ENCODE measurements around the gene CEP104.

Gene CEP104

DNA sequence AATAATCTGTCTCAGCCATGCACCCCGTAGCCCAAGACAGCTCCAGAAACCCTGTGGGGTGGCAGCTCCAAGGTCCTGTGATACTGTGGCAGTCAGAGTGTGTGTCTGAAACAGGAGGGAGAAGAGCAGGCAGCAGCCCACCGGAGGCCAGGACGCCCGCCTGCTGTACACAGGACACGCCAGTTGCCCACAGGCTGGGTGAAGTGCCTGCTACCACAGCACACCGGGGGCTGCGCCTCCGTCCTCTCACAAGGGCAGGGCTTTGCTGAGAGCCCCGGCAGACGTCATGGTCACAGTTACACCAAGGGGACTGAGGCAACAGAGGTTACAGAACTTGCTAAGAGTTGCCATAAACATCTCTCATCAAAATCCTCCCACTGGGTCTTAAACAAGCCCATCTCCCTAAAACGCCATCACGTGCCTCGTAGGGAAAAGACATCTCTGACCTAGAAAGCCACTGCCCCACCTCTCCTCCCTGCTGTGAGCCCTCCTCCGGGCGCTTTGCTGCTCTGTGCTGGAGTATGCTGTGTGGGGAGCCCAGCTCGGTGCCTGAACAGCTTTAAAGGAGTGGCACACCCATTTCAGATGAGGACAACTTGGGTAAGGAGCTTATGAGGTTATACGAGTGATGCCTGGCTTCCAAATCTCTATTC, 37.7 kb upstream of the CEP104 start:
- DNase-seq (ENCODE audit: low spot score), result no peak

DNA sequence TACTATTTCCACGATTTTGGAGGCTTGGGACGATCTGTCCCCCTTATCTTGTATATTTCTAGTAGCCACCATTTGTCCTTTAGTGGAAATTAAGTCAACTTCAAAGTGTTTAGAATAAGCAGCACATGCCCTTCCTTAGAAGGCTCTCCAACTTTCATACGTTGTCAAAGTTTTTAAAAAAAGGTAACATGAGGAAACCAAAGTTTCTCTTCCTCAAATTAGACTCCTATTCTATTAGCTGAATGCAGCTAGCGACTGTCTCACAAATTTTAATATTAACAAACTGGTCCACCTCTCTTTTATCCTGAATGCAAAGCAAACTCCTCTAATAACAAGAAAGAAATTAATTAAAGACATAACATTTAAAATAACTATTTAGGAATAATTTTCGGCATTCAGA, 36.2 kb upstream of the CEP104 start:
- no peak for DNase-seq (ENCODE audit: low spot score)

DNA sequence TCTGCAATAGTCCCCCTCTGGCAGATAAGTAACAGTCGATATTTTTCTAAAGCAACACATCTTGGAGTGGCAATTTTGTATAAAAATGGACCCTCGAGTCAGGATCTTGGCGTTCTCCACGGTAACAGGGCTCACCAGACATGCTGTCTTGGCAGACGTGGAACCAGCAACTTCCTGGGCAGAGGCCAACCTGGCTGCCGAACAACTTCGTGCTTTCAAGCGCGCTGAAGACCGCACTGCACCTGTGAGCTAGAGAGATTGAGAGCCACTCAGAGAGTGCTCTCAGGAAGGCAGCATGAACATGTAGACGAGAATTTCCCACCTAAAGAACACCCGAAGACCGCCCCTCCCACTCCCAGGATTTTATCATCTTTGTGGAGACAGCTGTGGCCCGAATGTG, 35.7 kb upstream of the CEP104 start:
- no peak for DNase-seq (ENCODE audit: low spot score)

DNA sequence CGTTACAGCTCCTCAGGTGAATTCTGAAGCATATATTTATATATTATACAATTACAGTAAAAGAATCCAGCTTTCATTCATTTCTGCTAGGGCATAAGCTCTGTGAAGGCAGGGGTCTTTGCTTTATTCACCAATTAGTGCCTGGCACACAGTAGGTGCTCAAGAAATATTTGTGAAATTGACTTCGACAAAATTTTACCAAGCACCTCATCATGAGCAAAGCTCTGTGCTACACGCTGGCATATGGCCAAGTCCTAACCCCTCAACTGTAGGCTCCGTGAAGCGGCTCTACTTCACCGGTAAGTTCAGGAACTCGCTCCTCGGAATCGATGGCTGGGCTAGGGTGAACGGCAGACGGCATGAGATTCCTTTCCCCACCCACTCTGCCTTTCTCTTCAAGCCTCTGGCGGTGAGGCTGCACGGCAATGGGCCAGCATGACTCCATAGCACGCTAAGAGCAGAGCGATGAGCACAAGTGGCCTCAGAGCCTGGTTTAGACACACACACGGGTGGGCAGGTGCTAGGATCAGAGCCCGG, 34.4 kb upstream of the CEP104 start:
- no peak for DNase-seq (ENCODE audit: low spot score)

DNA sequence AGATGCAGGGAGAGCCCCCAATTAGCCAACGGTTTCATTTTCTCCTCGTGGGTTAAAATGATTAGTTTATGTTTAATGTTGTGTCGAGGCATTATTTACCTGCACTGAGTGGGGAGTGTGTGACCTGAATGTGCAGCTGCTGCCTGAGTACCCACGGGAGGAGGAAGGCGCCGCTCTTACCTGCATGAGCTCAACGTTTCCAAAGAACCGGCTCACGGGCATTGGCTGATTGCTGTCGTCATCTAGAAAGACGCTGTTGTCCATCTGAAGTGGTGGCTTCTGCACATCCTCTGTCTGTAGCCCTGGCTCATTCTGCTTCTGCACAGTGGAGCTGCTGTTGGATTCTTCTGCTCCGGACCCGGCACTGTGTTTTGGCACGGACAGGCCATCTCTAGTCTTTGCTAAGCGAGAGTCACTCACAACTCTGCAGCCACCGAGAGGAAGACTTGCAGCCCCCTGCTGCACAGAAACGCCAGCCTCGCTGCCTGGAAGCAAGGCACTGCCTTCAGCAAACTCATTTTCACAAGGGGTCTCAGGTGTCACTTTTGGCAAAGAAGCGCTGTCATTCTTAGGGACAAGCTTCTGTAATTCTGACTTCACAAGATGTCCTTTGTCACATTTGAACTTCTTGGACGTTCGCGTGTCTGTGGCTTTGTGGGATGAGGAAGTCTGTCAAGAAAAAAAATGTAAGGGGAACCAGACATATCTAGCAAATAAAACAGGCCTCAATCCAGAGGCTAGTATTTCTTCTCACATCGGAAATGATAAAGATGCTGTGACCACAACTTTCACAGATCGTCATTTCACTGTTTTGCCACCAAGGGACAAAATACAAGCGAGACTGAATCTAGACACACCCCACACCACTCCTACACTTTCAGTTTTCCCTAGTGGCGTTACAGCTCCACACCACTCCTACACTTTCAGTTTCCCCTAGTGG, 33.6 kb upstream of the CEP104 start:
- DNase-seq (ENCODE audit: low spot score), result no peak

DNA sequence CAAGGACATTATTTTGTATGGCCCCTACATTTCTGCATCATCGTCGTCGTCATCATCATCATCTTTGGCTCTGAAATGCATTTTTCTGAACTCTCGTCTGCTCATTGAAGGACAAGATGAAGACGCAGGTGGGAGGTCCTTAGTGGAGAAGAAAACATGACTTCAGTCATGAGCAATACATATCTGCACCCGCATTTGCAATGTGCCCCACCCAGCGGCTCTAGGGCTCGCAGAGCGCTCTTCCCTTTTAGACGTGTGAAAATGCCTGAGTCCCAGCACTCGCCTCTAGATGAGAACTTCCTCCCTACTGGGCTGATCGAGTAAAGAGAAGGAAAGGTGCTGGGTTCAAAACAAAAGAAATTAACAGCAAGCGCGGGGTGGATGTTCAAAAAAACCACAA, 32.9 kb upstream of the CEP104 start:
- no peak for DNase-seq (ENCODE audit: low spot score)

DNA sequence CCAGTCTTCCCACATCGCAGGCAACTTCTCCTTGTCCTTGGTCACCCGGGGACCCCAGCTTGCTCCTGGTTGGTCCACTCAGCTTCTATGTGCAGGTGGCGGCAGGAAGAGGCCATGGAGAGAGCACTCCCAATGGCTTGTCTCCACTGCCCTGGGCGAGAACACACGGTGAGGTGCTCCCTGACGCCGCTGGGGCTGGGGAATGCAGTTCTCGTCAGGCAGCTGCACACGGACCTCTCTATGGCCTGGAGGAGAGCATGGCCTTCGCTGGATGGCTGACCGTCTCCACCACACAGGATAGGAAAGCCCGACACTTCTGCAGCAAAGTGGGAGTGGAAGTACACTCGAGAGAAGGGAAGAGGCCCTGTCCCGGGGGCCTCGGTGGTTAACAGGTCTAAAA, 31.3 kb upstream of the CEP104 start:
- no peak for DNase-seq (ENCODE audit: low spot score)

DNA sequence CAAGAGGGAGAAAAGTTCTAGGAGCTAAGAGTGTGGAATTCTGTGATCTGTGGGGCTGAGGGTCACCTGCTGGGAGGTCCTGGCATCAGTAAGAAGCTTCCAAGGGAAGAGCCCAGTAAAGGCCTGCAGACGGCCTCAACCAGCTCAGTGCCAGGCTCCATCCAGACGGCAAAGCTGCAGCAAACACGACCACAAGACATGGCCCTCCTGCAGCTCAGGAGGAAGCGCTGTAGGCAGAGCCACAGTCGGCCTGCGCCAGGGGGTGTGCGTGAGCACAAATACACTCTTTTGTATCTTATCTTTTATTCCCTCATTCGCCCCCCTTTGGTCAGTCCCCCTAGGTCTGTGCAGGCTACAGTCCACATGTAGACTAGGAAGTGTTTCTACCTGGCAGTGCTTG, 29.7 kb upstream of the CEP104 start:
- DNase-seq (ENCODE audit: low spot score), result no peak

DNA sequence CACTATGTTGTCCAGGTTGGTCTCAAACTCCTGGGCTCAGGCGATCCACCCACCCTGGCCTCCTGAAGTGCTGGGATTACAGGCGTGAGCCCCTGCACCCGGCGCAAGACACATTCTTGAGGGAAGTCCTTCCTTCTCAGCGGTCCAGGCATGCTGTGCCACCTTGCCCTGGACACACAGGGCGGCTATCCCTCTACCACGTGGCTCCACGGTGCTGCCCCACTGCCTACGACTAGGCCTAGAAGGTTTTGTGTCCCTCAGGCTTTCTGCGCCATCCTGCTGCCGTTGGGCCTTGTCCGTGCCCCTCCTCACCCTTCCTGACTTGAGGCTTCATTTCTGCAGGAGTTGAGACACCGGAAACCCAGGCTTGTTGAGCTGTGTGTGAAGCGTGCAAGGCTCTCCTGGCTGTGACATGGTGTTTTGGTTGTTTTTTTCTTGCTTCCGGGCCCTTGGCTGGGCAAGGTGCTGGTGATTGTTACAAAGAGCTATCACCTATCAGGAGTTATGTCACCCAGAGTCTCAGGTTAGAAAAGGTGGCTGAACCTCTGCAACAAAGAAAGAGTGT, 29.2 kb upstream of the CEP104 start:
- no peak for DNase-seq (ENCODE audit: low spot score)

DNA sequence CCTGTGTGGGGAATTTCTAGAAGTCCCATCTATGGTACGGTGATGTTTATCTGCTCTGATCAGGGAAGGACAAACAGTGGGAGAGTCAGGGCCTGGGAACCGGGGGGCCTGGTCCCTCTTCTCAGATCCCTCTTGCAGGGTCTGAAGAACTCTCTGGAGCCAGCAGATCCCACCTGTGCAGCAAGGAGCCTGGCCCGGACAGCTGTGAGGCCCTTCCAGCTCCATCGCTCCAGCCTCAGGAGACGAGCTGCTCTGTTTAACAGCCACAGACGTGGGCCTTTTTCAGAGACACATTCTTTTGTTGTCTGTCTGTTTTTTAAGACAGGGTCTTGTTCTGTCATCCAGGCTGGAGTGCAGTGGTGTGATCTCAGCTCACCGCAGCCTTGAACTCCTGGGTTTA, 28.6 kb upstream of the CEP104 start:
- no peak for DNase-seq (ENCODE audit: low spot score)

DNA sequence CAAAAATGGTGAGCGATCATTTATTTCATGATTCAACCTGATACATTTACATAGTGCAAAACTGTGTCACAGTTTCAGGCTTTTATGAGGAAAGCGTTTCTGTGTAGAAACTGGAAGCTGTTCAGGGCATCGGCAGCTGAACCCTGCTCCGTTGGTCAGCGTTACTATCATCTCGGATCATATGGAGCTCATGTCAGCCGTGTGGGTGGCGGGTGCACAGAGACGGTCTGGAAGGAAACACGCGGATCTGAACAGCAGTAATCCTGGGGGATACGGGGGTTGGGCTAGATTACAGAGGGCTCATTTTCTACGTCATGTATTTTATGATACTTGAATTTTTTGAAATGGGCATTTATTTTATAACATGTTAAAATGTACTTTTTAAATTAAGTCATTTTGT, 28.0 kb upstream of the CEP104 start:
- DNase-seq (ENCODE audit: low spot score), result no peak

DNA sequence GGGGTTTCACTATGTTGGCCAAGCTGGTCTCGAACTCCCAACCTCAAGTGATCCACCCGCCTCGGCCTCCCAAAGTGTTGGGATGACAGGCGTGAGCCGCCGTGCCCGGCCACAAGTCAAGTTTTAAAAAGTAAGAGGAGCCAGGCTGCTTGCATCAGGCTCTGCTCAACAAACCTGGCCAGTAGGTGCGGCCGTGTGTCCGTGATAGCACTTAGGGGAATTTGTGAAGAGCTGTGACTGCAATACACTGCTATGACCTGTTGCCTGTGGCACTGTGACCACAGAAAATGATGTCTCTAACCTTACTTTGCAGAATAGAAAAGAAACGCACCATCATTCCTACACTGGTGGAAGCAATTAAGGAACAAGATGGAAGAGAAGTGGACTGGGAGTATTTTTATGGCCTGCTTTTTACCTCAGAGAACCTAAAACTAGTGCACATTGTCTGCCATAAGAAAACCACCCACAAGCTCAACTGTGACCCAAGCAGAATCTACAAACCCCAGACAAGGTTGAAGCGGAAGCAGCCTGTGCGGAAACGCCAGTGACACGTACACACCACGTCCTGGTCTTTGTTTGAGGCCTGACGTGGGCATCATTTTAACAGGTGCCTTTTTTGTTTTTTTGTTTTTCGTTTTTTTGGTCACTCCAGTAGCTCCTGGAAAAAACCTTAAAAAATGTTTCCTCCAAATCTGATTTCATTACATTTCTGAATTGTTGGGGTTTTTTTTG, 26.3 kb upstream of the CEP104 start:
- no peak for DNase-seq (ENCODE audit: low spot score)

DNA sequence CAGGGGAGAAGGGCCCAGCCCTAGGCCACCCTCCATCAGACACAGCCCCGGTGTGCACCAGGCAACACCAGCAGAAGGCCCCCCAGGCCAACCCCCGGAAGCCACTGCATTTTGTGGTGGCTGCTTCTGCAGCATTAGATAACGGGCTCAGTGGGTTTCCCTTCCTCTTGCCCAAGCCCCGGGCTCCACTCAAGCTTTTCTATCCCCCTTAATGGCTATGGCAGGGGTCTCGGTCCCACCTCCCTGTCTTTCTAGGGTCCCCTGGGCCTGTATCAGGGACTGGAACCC, 24.1 kb upstream of the CEP104 start:
- no peak for DNase-seq (ENCODE audit: low spot score)

DNA sequence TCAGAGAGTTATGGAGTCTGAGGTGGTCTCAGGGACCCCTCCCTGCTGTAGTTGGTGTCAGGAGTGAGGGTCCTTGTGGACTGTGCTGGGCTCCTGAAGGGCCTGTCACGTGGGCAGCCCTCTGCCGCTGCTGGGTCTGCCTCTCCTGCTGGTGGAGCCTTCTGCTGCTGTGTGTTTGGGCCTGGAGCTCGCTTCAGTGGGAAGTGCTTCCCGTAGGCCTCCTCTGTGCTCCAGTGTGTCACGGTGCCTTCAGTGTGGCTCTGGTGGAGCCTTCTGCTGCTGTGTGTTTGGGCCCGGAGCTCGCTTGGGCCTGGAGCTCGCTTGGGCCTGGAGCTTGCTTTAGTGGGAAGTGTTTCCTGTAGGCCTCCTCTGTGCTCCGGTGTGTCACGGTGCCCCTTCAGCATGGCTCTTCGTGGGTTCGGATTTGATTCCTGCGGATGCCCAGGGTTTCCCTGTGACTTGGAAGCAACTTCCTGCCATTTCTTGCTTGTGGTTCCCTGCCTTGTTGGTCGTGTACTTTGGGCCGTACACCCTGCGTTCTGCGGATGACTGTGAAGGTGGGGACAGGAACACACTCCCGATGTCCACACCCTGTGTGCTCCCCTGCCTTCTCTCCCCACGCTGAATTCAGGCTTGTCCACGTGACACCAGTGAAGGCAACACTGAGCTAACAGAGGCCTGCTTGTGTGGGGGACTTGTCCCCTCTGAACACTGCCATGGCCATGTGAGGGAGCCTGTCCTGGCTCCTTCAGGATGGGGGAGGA, 23.6 kb upstream of the CEP104 start:
- DNase-seq (ENCODE audit: low spot score), result no peak

DNA sequence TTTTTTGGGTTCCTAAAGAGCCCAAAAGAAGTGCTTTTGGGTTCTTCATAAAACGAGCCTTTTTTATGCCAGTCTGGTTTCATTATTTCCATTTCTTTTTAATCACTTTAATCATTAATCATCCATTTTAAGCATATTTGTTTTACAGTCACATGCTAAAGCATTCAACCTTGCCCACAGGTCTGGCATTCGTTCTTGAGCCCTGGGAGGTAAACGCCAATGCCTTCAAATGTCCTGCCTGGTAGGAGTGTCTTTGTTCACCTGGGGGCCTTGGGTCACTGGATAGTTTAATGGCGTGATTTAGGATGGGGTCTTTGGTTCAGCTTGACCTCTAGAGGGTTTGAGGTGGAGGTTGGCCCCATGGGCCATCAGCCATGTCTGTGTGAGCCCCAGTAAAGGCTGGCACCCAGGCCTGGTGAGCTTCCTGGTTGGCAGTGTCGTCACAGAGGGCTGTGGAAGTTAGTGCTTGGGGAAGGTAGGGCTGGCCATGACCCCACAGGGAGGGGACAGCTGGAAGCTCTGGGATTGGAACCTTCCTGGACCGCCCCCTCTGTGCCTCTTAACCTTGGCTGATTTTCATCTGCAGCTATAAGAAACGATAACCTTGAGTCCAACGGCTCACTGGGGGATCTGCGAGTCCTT, 22.9 kb upstream of the CEP104 start:
- no peak for DNase-seq (ENCODE audit: low spot score)

DNA sequence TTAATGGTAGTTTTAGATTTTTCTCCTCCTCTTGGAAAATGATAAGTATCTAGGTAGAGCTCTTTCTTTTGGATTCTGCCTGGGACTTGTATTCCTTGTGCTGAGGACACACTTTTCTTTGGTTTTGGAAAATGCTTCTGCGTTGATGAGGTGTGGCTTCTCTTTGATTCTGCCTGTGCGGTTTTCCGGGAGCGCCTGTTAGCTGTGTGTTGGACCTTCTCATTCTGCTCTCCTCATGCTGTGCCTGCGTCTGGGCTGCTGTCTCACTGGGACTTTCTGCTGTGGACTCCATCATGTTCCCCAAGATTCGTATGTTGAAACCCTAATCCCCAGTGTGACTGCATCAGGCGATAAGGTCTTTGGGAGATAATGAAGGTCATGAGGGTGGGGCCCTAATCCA, 22.1 kb upstream of the CEP104 start:
- no peak for DNase-seq (ENCODE audit: low spot score)

DNA sequence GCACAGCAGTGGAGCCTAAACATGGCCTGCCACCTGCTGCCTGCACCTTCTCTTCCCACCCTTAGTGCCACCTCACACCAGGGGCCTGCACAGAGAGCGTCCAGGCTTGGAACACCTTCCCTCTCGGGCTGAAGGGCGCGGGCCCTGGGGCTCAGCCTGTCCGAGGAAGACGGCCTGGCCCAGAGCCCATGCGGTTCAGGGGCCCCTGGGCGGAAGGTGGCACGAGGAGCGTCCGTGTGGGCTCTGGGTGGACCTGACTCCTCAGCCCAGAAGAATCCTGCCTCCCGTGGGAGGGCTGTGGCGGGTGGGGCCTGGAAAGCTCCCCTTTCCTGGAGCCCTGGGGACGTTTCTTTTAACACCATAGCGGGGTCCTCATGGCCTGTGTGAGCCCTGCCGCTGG, 19.7 kb upstream of the CEP104 start:
- no peak for DNase-seq (ENCODE audit: low spot score)

DNA sequence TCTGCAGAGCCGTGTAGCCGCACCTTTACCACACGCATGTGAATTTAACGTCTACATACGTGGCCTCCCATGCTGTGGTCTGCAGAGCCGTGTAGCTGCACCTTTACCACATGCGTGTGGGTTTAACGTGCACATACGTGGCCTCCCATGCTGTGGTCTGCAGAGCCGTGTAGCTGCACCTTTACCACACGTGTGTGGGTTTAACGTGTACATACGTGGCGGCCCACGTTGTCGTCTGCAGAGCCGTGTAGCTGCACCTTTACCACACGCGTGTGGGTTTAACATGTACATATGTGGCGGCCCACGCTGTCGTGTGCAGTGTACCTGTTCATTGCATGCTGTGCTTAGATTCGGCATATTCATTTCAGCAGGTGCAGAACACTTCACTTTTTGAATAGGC, 17.7 kb upstream of the CEP104 start:
- no peak for DNase-seq (ENCODE audit: low spot score)

DNA sequence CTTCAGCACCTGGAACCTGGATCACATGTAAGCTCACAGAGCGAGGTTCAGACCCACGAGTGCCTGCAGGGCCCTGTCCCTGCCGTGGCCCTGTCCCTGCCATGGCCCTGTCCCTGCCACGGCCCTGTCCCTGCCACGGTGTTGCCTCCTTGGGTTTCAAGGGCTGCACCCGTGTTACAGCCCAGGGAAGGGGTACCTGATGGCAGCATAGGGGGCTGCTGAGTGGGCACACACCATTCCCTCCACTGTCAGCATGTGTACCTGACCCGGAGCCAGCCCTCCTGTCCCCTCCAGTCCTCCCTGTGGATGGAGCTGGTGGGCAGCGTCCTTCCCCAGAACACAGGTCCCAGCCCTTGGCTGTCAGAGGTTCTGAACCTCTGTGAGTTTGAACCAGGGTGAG, 15.5 kb upstream of the CEP104 start:
- no peak for DNase-seq (ENCODE audit: low spot score)

DNA sequence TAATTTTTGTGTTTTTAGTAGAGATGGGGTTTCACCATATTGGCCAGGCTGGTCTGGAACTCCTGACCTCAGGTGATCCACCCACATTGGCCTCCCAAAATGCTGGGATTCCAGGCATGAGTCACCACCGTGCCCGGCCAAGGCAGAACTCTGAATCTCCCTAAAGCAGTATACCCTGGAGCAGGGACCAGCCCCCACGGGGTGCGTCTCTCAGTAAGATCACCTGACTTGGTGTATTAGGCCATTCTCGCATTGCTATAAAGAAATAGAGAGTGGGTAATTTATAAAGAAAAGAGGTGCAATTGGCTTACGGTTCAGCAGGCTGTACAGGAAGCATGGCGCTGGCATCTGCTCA, 14.4 kb upstream of the CEP104 start:
- no peak for DNase-seq (ENCODE audit: low spot score)

DNA sequence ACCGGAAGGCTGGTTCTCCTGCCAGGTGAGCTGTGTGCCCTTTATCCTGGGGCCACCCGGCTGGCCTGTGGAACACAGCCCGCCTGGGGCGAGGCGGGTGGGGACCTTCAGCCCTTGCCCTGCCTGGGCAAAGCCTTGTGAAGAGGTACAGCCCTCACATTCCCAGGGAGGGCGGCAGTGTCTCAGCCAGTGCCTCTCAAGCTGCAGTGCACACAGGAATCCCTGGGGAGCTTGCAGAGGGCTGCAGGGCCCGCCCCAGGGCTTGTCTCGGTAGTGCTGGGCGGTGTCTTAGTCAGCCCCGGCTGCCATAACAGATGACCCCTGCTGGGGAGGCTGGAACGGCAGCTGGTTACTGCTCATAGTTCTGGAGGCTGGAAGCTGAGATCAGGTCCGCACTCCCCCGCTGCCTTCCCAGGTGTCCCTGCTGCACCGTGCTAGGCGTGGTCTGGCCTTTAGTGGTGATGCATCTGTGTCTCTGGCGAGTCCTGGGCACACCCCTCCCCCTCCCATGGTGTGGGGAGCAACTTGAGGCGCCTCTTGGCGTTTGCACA, 12.8 kb upstream of the CEP104 start:
- peak; percentile 36 for DNase-seq (ENCODE audit: low spot score)
